Daoy (cell line): ENCODE measurements around the gene TMPRSS9. TPM values are rescaled to one million over a fixed set of nuclear protein-coding genes. Genes with fewer than 3 reads are reported as not detected.
"Not testable (repeated sequence)": the region's sequence is repeated elsewhere in the genome, so short reads cannot be mapped to it uniquely, and the experiment has no call there.

ENCODE experiments used
- DNase-seq: peaks from one replicate; pipeline ENCODE4 v3.0.0-alpha.2; 2015; ENCODE audit warnings: low read depth
- total RNA-seq: library from RNA; depleted of rRNA; stranded (reverse); fragments of >200 nt; shearing (Covaris generic); gene quantifications from 2 replicates; pipeline ENCODE4 v1.2.3, GENCODE V29; 2014

Gene TMPRSS9
- total RNA-seq, 1 experiment from 2014 or later: not detected

GRCh38 chr19:2341982-2342381, 18.1 kb upstream of the TMPRSS9 start:
- no peak for DNase-seq

DNA sequence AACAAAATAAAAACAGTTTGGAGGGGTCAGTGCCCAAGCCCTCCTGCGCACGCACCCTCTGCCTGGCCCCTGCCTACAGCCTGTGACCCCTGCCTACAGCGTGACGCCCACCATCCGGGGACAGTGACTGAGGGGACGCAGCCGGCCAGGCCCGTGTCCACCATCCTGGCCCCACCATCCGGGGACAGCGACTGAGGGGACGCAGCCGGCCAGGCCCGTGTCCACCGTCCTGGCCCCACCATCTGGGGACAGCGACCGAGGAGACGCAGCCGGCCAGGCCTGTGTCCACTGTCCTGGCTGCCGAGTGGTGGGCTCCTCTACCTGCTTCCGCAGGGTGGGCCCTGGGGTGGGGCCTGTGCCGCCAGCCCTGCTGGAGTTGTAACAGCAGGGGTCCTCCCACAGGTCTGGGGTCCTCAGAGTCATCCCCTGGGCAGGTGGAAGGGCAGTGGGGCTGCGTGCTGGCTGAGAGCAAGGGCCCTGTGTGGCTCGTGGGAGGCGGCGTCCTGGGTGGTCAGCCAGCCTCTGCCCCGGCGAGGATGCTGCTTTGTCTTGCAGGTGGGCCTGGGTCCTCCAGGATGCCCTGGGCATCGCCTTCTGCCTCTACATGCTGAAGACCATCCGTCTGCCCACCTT, 17.3 kb upstream of the TMPRSS9 start:
- no peak for DNase-seq

DNA sequence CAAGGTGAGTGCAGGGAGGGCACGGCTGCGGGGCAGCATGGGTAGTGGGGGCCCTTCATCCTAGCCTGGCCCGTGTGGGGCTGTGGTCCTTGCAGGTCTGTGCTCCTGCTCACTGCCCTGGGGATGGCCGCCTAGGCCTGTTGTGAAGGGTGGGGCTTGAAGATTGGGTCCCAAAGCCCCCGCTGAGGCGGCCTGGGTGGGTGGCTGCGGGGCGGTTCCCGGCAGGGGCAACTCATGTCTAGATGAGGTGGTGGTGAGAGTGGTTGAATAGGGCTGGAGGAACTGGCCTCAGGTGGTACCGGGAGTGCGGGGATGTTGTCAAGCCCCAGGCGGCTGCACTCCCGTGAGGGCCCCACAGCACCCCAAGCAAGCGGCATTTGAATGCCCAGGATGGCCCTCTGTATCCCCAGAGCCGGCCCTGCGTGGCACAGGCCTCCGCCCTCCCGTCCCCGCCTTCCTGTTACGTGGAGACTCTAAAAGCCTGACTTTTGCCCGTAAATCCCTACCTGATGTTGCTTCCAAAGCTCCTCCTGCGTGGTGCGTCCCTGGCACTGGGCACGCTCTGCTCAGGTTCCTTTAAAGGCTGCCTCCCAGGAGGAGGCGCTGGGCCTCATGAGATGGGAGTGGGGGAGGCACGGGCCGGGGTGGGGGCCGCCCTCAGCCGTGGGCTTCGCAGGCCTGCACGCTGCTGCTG, 16.6 kb upstream of the TMPRSS9 start:
- DNase-seq: no peak

- DNase-seq: no peak
Observed at GRCh38 chr19:2344381-2344870, 15.6 kb upstream of the TMPRSS9 start.

DNA sequence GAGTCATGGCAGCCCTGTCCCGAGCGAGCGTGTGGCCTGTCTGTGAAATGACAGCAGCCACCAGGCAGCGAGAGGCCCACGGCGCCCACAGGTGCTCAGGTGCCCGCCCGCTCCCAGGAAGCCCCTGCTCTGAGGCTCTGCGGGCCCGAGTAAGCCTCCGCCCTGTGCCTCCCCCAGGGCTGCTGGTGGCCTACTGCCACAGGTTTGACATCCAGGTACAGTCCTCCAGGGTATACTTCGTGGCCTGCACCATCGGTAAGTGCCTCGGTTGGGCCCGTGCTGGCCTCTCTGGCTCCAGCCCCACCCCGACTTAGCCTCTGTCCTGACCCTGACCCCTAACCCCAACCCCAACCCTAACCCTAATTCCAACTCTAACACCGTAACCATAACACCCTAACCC, 15.0 kb upstream of the TMPRSS9 start:
- DNase-seq: no peak

- peak; percentile 32 for DNase-seq
Observed at GRCh38 chr19:2345794-2346663, 14.0 kb upstream of the TMPRSS9 start.

DNA sequence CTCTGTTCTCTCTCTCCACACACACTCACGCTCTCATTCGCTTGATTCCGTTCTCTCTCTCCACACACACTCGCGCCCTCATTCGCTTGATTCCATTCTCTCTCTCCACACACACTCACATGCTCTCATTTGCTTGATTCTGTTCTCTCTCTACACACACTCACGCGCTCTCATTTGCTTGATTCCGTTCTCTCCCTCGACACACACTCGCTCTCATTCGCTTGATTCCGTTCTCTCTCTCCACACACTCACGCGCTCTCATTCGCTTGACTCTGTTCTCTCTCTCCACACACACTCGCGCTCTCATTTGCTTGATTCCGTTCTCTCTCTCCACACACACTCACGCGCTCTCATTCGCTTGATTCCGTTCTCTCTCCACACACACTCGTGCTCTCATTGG, 10.2 kb upstream of the TMPRSS9 start:
- DNase-seq: not testable (repeated sequence)

- DNase-seq: no peak
Observed at GRCh38 chr19:2350656-2351055, 9.4 kb upstream of the TMPRSS9 start.

- no peak for DNase-seq
Observed at GRCh38 chr19:2351591-2351990, 8.5 kb upstream of the TMPRSS9 start.

DNA sequence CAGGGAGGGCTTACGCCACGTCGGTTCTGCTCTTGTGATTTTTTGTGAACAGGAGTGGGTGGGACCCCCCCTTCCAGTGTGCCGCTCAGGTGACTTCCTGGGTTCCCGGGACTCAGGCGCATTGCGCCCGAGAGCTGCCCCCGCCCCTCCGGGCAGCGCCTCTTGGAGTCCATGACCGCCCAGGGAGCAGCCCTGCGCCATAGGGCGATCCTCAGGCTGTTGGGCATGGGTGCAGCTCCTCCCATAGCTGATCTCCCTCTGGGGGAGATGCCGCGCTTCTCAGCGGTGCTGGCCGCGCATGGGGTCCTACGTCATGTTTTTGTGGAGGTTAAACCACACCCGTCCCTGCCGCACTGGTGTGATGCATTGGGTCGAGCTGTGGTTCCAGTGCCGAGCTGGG, 7.9 kb upstream of the TMPRSS9 start:
- no peak for DNase-seq

DNA sequence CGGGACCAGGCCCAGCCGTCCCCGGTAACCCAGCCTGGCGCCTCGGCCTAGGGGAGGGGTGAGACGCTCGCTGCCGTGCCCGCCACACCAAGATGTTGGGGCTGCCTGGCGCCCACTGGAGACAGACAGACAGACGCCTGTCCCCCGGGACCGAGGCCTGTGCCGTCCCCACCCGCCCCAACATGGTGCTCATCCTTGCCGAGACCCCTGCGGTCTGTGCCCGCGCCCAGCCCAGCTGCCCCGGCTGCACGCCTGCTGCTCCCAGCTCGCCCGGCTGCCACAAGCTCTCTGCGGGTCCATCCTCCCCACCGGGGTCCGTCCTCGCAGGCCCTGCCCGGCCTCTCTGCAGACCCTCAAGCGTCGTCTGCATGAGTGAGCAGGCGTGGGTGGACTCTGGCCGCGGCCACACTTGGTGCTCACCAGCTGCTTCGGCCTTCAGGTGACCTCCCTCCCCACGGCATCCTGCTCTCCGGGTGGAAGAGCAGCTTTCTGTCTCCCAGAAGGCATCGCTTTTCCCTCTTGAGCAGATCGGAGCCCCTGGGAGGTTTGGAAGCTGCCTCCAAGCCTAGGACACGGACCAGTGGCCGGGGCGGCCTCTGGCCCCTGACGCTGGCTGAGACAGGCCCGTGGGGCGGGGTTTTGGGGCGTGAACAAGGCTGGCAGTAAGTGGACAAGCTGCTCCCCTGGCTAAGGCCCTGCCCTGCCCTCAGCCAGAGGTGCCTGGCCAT, 6.7 kb upstream of the TMPRSS9 start:
- no peak for DNase-seq

GRCh38 chr19:2353887-2354592, 6.0 kb upstream of the TMPRSS9 start:
- no peak for DNase-seq

GRCh38 chr19:2354670-2355069, 5.4 kb upstream of the TMPRSS9 start:
- no peak for DNase-seq

DNA sequence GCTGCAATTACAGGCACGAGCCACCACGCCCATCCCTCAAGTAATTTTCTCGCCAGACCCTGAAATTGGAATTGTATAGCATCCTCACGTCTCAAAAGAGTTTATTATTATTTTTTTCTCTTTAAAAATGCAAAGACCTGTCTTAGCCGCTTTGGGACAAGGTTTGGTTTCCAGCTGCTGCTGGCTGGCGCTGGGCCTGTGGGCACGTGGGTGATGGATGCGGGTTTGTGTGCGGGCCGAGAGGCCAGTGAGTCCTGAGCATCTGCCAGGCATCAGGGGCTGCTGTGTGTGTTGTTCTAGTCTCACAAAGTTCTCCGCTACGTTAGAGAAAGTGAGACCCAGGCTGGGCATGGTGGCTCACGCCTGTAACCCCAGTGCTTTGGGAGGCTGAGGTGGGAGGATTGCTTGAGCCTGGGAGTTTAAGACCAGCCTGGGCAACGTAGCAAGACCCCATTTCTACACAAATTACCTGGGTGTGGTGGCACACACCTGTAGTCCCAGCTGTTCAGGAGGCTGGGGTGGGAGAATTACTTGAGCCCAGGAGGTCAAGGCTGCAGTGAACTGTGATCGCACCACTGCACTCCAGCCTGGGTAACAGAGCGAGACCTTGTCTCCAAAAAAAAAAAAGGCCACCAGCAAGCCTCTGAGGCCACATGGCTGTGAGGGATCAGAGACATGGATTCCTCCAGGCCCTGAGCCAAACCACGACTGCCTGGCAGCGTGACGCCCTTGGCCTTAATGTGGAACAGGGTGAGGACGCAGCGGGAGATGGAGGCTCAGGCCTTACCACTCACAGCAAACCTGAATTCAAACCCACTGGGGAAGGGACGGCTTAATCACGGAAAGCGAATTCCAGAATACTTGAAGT, 4.7 kb upstream of the TMPRSS9 start:
- peak; percentile 64 for DNase-seq

- DNase-seq: no peak
Observed at GRCh38 chr19:2356036-2356646, 3.9 kb upstream of the TMPRSS9 start.

- no peak for DNase-seq
Observed at GRCh38 chr19:2357279-2358206, 2.5 kb upstream of the TMPRSS9 start.

GRCh38 chr19:2358548-2359173, 1.4 kb upstream of the TMPRSS9 start:
- no peak for DNase-seq

DNA sequence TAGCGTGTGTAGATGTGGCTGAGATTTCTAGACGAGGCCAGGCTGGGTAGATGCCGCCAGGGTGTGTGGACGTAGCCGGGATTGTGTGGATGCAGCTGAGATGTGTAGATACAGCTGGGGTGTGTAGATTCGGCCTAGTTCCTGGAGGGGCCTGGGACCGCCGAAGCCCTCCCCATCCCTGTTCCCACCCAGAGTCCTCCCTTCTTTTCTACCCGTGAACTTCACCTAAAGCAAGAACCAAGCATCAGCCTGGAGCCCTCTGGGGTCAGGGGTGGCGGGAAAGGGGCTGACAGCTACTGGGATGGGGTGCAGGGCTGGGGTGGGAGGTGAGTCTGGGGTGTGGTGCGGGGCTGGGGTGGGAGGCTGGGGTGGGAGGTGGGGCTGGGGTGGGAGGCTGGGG, 768 bp downstream of the TMPRSS9 start:
- DNase-seq: no peak
